ENCODE results near the gene PIK3R1. TPM values are rescaled to one million over a fixed set of nuclear protein-coding genes. Genes with fewer than 3 reads are reported as not detected.
"Not testable (repeated sequence)": the region's sequence is repeated elsewhere in the genome, so short reads cannot be mapped to it uniquely, and the experiment has no call there.

The PIK3R1 gene
- polyA plus RNA-seq, 1 donor (not counting 4 experiments of a cell fraction or from before 2014, with no cell fraction given) = 16.7 TPM

GRCh38 chr5:68231414-68232076, 16.0 kb downstream of the PIK3R1 start:
- Histone ChIP-seq H3K36me3 (ENCODE audit: control insufficient read depth in 2 of 2, extremely low read depth in 1 of 2, insufficient read depth in 2 of 2, low read length in 2 of 2) (peaks cover 5 to 10% of the 10 kb centered on the region in 2 experiments), H3K79me2 (ENCODE audit: control insufficient read depth, insufficient read depth, low read length) (peaks cover 48% of the 10 kb centered on the region), H3K9me3 (ENCODE audit: control insufficient read depth, low read depth, low read length) (no peaks in the 10 kb centered on the region), H3K4me1 (ENCODE audit: control insufficient read depth, extremely low read depth, insufficient read depth, low read length) (no peaks in the 10 kb centered on the region), H3K9me1 (ENCODE audit: control insufficient read depth, extremely low read depth, insufficient read depth, low read length) (no peaks in the 10 kb centered on the region), H3K27ac (ENCODE audit: control insufficient read depth, insufficient read depth, low read length) (no peak overlapping the region), H3K9ac (ENCODE audit: control insufficient read depth, extremely low read depth, insufficient read depth, low read length) (no peak overlapping the region), H2AFZ (ENCODE audit: control insufficient read depth, low read length) (no peak overlapping the region), H3K4me2 (ENCODE audit: control insufficient read depth, extremely low read depth, insufficient read depth, low read depth, low read length) (no peak overlapping the region), H4K20me1 (ENCODE audit: control insufficient read depth, extremely low read depth, insufficient read depth, low read length) (no peaks in the 10 kb centered on the region), H3K27me3 (ENCODE audit: control insufficient read depth, extremely low read depth, insufficient read depth, low read length) (no peaks in the 10 kb centered on the region), H3K4me3 (ENCODE audit: control insufficient read depth in 2 of 3, extremely low read depth in 1 of 3, insufficient read depth in 2 of 3, low read depth in 1 of 3, low read length in 3 of 3) (no peak overlapping the region)
- dilution Hi-C loops (cut with MboI; ENCODE audit: extremely low pct_ligation_motif_present, low sequenced_read_pairs) = no loop called here
- TF ChIP-seq EZH2 (IDR thresholded peaks at IDR 0.05; ENCODE audit: low read length) = no peak
- TF ChIP-seq CTCF (optimal IDR thresholded peaks at IDR 0.05 in 1 of 3, IDR thresholded peaks at IDR 0.05 in 1 of 3, conservative IDR thresholded peaks at IDR 0.05 in 1 of 3; ENCODE audit: extremely low read depth in 1 of 3, insufficient read depth in 2 of 3, low read length in 3 of 3) = no peak
- FAIRE-seq (no peak), DNase-seq (ENCODE audit: low read depth, low spot score) (no peak)

GRCh38 chr5:68232277-68232676, 16.7 kb downstream of the PIK3R1 start:
- no peaks in the 10 kb centered on the region for H3K9me3 ChIP-seq (ENCODE audit: control insufficient read depth, low read depth, low read length)
- H3K4me1 ChIP-seq (ENCODE audit: control insufficient read depth, extremely low read depth, insufficient read depth, low read length) = no peaks in the 10 kb centered on the region
- H4K20me1 ChIP-seq (ENCODE audit: control insufficient read depth, extremely low read depth, insufficient read depth, low read length) = no peaks in the 10 kb centered on the region
- no peak overlapping the region for H3K4me3 ChIP-seq (ENCODE audit: control insufficient read depth in 2 of 3, extremely low read depth in 1 of 3, insufficient read depth in 2 of 3, low read depth in 1 of 3, low read length in 3 of 3)
- no peak overlapping the region for H3K27ac ChIP-seq (ENCODE audit: control insufficient read depth, insufficient read depth, low read length)
- TF ChIP-seq EZH2 (IDR thresholded peaks at IDR 0.05; ENCODE audit: low read length) = no peak
- DNase-seq (ENCODE audit: low read depth, low spot score) (no peak), FAIRE-seq (no peak)
- no peak overlapping the region for H2AFZ ChIP-seq (ENCODE audit: control insufficient read depth, low read length)
- dilution Hi-C loops (cut with MboI; ENCODE audit: extremely low pct_ligation_motif_present, low sequenced_read_pairs) = no loop called here
- H3K4me2 ChIP-seq (ENCODE audit: control insufficient read depth, extremely low read depth, insufficient read depth, low read depth, low read length) = no peak overlapping the region
- H3K79me2 ChIP-seq (ENCODE audit: control insufficient read depth, insufficient read depth, low read length) = peaks cover 50% of the 10 kb centered on the region
- peaks cover 1 to 3% of the 10 kb centered on the region in 2 experiments for H3K36me3 ChIP-seq (ENCODE audit: control insufficient read depth in 2 of 2, extremely low read depth in 1 of 2, insufficient read depth in 2 of 2, low read length in 2 of 2)
- no peaks in the 10 kb centered on the region for H3K27me3 ChIP-seq (ENCODE audit: control insufficient read depth, extremely low read depth, insufficient read depth, low read length)
- H3K9me1 ChIP-seq (ENCODE audit: control insufficient read depth, extremely low read depth, insufficient read depth, low read length) = no peaks in the 10 kb centered on the region
- H3K9ac ChIP-seq (ENCODE audit: control insufficient read depth, extremely low read depth, insufficient read depth, low read length) = no peak overlapping the region

- Histone ChIP-seq H4K20me1 (ENCODE audit: control insufficient read depth, extremely low read depth, insufficient read depth, low read length) (no peaks in the 10 kb centered on the region), H3K79me2 (ENCODE audit: control insufficient read depth, insufficient read depth, low read length) (peaks cover 47% of the 10 kb centered on the region), H3K27me3 (ENCODE audit: control insufficient read depth, extremely low read depth, insufficient read depth, low read length) (no peaks in the 10 kb centered on the region), H3K9me3 (ENCODE audit: control insufficient read depth, low read depth, low read length) (no peaks in the 10 kb centered on the region), H3K4me2 (ENCODE audit: control insufficient read depth, extremely low read depth, insufficient read depth, low read depth, low read length) (no peak overlapping the region), H3K4me1 (ENCODE audit: control insufficient read depth, extremely low read depth, insufficient read depth, low read length) (no peaks in the 10 kb centered on the region), H3K9ac (ENCODE audit: control insufficient read depth, extremely low read depth, insufficient read depth, low read length) (no peak overlapping the region), H3K27ac (ENCODE audit: control insufficient read depth, insufficient read depth, low read length) (no peak overlapping the region), H3K9me1 (ENCODE audit: control insufficient read depth, extremely low read depth, insufficient read depth, low read length) (no peaks in the 10 kb centered on the region), H3K36me3 (ENCODE audit: control insufficient read depth in 2 of 2, extremely low read depth in 1 of 2, insufficient read depth in 2 of 2, low read length in 2 of 2) (peaks cover 1 to 3% of the 10 kb centered on the region in 2 experiments), H2AFZ (ENCODE audit: control insufficient read depth, low read length) (no peak overlapping the region), H3K4me3 (ENCODE audit: control insufficient read depth in 2 of 3, extremely low read depth in 1 of 3, insufficient read depth in 2 of 3, low read depth in 1 of 3, low read length in 3 of 3) (no peak overlapping the region)
- FAIRE-seq (no peak), DNase-seq (ENCODE audit: low read depth, low spot score) (no peak)
- TF ChIP-seq EZH2 (IDR thresholded peaks at IDR 0.05; ENCODE audit: low read length) = no peak
- no peak for TF ChIP-seq CTCF (optimal IDR thresholded peaks at IDR 0.05 in 1 of 3, IDR thresholded peaks at IDR 0.05 in 1 of 3, conservative IDR thresholded peaks at IDR 0.05 in 1 of 3; ENCODE audit: extremely low read depth in 1 of 3, insufficient read depth in 2 of 3, low read length in 3 of 3)
- dilution Hi-C loops (cut with MboI; ENCODE audit: extremely low pct_ligation_motif_present, low sequenced_read_pairs) = no loop called here
Observed at GRCh38 chr5:68233075-68233474, 17.5 kb downstream of the PIK3R1 start.

GRCh38 chr5:68235229-68235628, 19.7 kb downstream of the PIK3R1 start:
- H3K4me3 ChIP-seq (ENCODE audit: control insufficient read depth in 2 of 3, extremely low read depth in 1 of 3, insufficient read depth in 2 of 3, low read depth in 1 of 3, low read length in 3 of 3); dilution Hi-C loops (cut with MboI; ENCODE audit: extremely low pct_ligation_motif_present, low sequenced_read_pairs); H3K27ac ChIP-seq (ENCODE audit: control insufficient read depth, insufficient read depth, low read length); H4K20me1 ChIP-seq (ENCODE audit: control insufficient read depth, extremely low read depth, insufficient read depth, low read length); FAIRE-seq; H3K9me1 ChIP-seq (ENCODE audit: control insufficient read depth, extremely low read depth, insufficient read depth, low read length); H3K9me3 ChIP-seq (ENCODE audit: control insufficient read depth, low read depth, low read length); H3K36me3 ChIP-seq (ENCODE audit: control insufficient read depth in 2 of 2, extremely low read depth in 1 of 2, insufficient read depth in 2 of 2, low read length in 2 of 2); H2AFZ ChIP-seq (ENCODE audit: control insufficient read depth, low read length); DNase-seq (ENCODE audit: low read depth, low spot score); H3K4me2 ChIP-seq (ENCODE audit: control insufficient read depth, extremely low read depth, insufficient read depth, low read depth, low read length); H3K27me3 ChIP-seq (ENCODE audit: control insufficient read depth, extremely low read depth, insufficient read depth, low read length); H3K9ac ChIP-seq (ENCODE audit: control insufficient read depth, extremely low read depth, insufficient read depth, low read length); H3K4me1 ChIP-seq (ENCODE audit: control insufficient read depth, extremely low read depth, insufficient read depth, low read length): not testable (repeated sequence)
- H3K79me2 ChIP-seq (ENCODE audit: control insufficient read depth, insufficient read depth, low read length) = peaks cover 41% of the 10 kb centered on the region

All from keratinocyte (primary cell).